Smooth muscle cell (in vitro differentiated cells): ENCODE data around the gene CLUH. TPM values are rescaled to one million over a fixed set of nuclear protein-coding genes. Genes with fewer than 3 reads are reported as not detected.

Source experiments
- DNase-seq: peaks from one replicate; lab custom pipeline; 2025; ENCODE audit not compliant: unreplicated experiment; lab: John Stamatoyannopoulos, UW
- H2AFZ ChIP-seq: fragments of 200-600 bp; sonication (generic); 2 replicates; pipeline ENCODE4 v1.6.0; 2016; ENCODE audit warnings: antibody characterized with exemption, low read depth, mild to moderate bottlenecking
- H3F3A ChIP-seq: fragments of 200-600 bp; sonication (generic); 2 replicates; pipeline ENCODE4 v1.6.0; 2017; ENCODE audit warnings: antibody characterized with exemption, low read depth
- H3K27ac ChIP-seq: fragments of 200-600 bp; sonication (generic); 2 replicates; pipeline ENCODE4 v1.5.1; 2016; ENCODE audit warnings: low read depth, mild to moderate bottlenecking
- H3K27me3 ChIP-seq: fragments of 200-600 bp; sonication (generic); 2 replicates; pipeline ENCODE4 v1.6.1; 2016; ENCODE audit warnings: low read depth, mild to moderate bottlenecking
- H3K36me3 ChIP-seq: fragments of 200-600 bp; sonication (generic); 2 replicates; pipeline ENCODE4 v1.5.1; 2016; ENCODE audit warnings: low read depth
- H3K4me1 ChIP-seq: fragments of 200-600 bp; sonication (generic); 2 replicates; pipeline ENCODE4 v1.5.1; 2016; ENCODE audit warnings: low read depth
- H3K4me2 ChIP-seq: fragments of 200-600 bp; sonication (generic); 2 replicates; pipeline ENCODE4 v1.6.0; 2016; ENCODE audit warnings: mild to moderate bottlenecking
- H3K4me3 ChIP-seq: fragments of 200-600 bp; sonication (generic); 2 replicates; pipeline ENCODE4 v1.5.1; 2016; ENCODE audit warnings: mild to moderate bottlenecking
- H3K79me2 ChIP-seq: fragments of 200-600 bp; sonication (generic); 2 replicates; pipeline ENCODE4 v1.6.0; 2016; ENCODE audit warnings: low read depth, mild to moderate bottlenecking
- H3K9ac ChIP-seq: fragments of 200-600 bp; sonication (generic); 2 replicates; pipeline ENCODE4 v1.6.0; 2016; ENCODE audit warnings: low read depth
- H3K9me3 ChIP-seq: fragments of 200-600 bp; sonication (generic); replicated peaks from 2 replicates; pipeline ENCODE4 v1.5.1; 2016; ENCODE audit warnings: low read depth
- H4K20me1 ChIP-seq: fragments of 200-600 bp; sonication (generic); 2 replicates; pipeline ENCODE4 v1.6.0; 2016; ENCODE audit warnings: low read depth
- CTCF ChIP-seq: fragments of 200-600 bp; sonication (generic); IDR thresholded peaks from 2 replicates; pipeline ENCODE4 v1.5.1; 2017; ENCODE audit warnings: borderline replicate concordance, mild to moderate bottlenecking, antibody characterized with exemption; ENCODE audit not compliant: insufficient read depth, poor library complexity, severe bottlenecking
- WGBS: methylation state at CpG from one replicate; pipeline ENCODE4 v1.1.7; 2016; ENCODE audit warnings: low lambda C conversion rate; 5-methylcytosine and 5-hydroxymethylcytosine counted together
- polyA plus RNA-seq: library from polyadenylated mRNA; unstranded; fragments of >200 nt; fragmentation: Nextera tagmentation; extraction: Ambion mirVana; gene quantifications from 2 replicates; pipeline ENCODE4 v1.2.1, GENCODE V29; 2016
- total RNA-seq: library from RNA; depleted of rRNA; stranded (reverse); fragments of >200 nt; gene quantifications from 2 replicates; pipeline ENCODE4 v1.2.3, GENCODE V29; 2014

CLUH gene
- total and polyA plus RNA-seq, 2 experiments from 2014 or later: 13.4 to 15.4 TPM

DNA sequence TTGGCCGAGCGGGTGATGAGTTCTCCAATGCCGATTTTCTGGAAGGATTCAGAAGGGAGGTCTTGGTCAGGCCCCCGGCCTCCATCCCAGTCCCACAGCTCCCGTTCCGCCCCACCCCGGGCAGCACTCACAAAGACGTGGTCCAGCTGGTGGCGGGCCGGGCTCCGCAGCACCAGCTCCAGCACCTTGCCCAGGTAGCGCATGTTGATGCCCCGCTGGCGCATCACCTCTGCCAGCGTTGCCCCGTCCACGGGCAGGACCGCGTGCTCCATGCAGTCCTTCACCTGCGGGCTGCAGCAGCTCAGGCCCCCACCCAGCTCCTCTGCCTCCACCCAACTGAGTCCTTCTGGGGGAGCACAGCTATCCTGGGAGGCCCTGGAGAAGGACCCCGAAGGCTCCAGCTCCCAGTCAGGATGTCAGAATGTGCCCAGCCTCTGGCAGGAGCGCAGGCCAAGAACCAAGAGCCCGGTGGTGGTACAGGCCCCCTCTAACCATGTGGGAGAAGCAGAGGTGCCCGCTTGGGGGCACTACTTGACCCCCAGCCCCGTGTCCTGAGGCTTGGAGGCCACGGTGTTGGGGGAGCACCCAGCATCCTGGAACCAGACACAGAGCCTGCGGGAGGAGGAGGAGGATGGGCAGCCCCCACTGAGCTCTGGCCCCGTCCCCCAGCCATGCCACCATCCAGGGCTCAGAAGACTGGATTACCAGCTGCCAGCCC, 16.2 kb downstream of the CLUH start:
- 99% methylated on average over 22 of the region's 28 CpGs for WGBS
- H3K9ac ChIP-seq: no peak overlapping the region
- H3K27me3 ChIP-seq: no peaks in the 10 kb centered on the region
- H2AFZ ChIP-seq: no peak overlapping the region
- H3K4me2 ChIP-seq: no peak overlapping the region
- no peaks in the 10 kb centered on the region for H3K4me1 ChIP-seq
- no peak overlapping the region for H3K27ac ChIP-seq
- no peak for DNase-seq
- no peak overlapping the region for H3K4me3 ChIP-seq
- H3K79me2 ChIP-seq: no peaks in the 10 kb centered on the region
- no peaks in the 10 kb centered on the region for H3F3A ChIP-seq
- no peak for TF ChIP-seq CTCF
- peaks cover 5% of the 10 kb centered on the region for H3K36me3 ChIP-seq
- no peaks in the 10 kb centered on the region for H4K20me1 ChIP-seq
- no peaks in the 10 kb centered on the region for H3K9me3 ChIP-seq

DNA sequence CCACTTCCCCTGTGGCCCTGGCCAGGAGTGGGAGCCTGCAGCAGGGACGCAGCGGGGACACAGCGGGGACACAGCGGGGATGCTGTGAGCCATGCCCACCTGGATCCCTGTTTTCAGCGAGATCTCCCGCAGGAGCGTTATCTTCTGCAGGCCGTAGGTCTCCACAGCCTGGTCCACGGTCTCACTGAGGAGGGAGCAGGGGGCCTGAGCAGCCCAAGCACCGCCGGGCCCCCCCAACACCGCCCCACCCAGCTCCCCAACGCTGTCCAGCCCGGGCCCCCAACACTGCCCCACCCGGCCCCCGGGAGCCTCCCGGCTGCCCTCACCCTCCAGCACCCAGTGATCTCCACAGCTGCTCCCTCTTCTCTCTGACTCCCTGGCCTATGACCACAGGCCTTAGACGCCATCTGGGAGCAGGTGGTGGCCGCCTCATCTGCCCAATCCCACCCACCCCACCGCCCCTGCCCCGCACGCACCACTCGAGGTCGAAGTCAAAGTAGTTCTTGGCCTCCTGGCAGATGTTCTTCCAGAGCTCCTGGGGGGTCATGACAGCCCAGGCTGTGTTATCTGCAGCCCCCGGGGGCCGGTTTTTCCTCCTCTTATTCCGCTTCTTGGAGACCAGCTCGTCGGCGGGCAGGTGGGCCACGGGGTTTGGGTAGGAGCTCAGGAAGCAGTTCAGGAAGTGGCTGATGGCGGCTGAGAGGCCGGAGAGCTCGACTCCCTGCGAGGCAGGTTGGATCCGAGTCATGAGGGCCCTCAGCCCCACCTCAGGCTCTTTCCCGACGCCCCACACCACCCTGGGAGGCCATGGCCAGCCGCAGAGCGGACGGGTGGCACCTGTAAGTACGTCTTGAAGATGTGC, 17.0 kb downstream of the CLUH start:
- Histone ChIP-seq H2AFZ (no peak overlapping the region), H3K9me3 (no peaks in the 10 kb centered on the region), H3K4me1 (no peaks in the 10 kb centered on the region), H3K79me2 (no peaks in the 10 kb centered on the region), H3K27me3 (no peaks in the 10 kb centered on the region), H3K9ac (no peak overlapping the region), H3K36me3 (peaks cover 5% of the 10 kb centered on the region), H3K4me3 (no peak overlapping the region), H4K20me1 (no peaks in the 10 kb centered on the region), H3K27ac (no peak overlapping the region), H3F3A (no peaks in the 10 kb centered on the region), H3K4me2 (no peak overlapping the region)
- TF ChIP-seq CTCF: no peak
- WGBS: 97% methylated on average over 29 of the region's 42 CpGs
- DNase-seq: no peak

- 94% methylated on average over 32 of the region's 37 CpGs for WGBS
- no peaks in the 10 kb centered on the region for H3K27me3 ChIP-seq
- H2AFZ ChIP-seq: no peak overlapping the region
- no peaks in the 10 kb centered on the region for H4K20me1 ChIP-seq
- peaks cover 1% of the 10 kb centered on the region for H3K36me3 ChIP-seq
- H3K4me2 ChIP-seq: no peak overlapping the region
- H3K4me1 ChIP-seq: no peaks in the 10 kb centered on the region
- H3K79me2 ChIP-seq: no peaks in the 10 kb centered on the region
- TF ChIP-seq CTCF: no peak
- no peak overlapping the region for H3K27ac ChIP-seq
- DNase-seq: no peak
- no peaks in the 10 kb centered on the region for H3K9me3 ChIP-seq
- H3K4me3 ChIP-seq: no peak overlapping the region
- H3K9ac ChIP-seq: no peak overlapping the region
- H3F3A ChIP-seq: no peaks in the 10 kb centered on the region
Observed at GRCh38 chr17:2693561-2694380, 17.8 kb downstream of the CLUH start.
